WTC11 (cell line): Measurements from ENCODE around the gene TIMM10. TPM values are rescaled to one million over a fixed set of nuclear protein-coding genes. Genes with fewer than 3 reads are reported as not detected.

Source experiments
- CREM ChIP-seq: sonication (generic); formaldehyde crosslinking; IDR thresholded peaks from 2 replicates; pipeline ENCODE4 v1.8.1; 2022; ENCODE audit warnings: mild to moderate bottlenecking, missing genetic modification reagents, moderate library complexity
- EMX1 ChIP-seq: fragments of 250-450 bp; sonication (Bioruptor Pico); IDR thresholded peaks from 2 replicates; pipeline ENCODE4 v1.8.0; 2021; ENCODE audit warnings: mild to moderate bottlenecking
- ETV6 ChIP-seq: sonication (generic); formaldehyde crosslinking; IDR thresholded peaks from 2 replicates; pipeline ENCODE4 v1.8.1; 2022; ENCODE audit warnings: mild to moderate bottlenecking, missing genetic modification reagents
- GABPB1 ChIP-seq: sonication (generic); formaldehyde crosslinking; IDR thresholded peaks from 2 replicates; pipeline ENCODE4 v1.8.1; 2023; ENCODE audit warnings: mild to moderate bottlenecking, missing genetic modification reagents
- GRHL2 ChIP-seq: fragments of 250-450 bp; sonication (Bioruptor Pico); IDR thresholded peaks from 2 replicates; pipeline ENCODE4 v1.8.0; 2022; ENCODE audit warnings: mild to moderate bottlenecking, moderate library complexity; ENCODE audit not compliant: insufficient replicate concordance, severe bottlenecking
- HMGA2 ChIP-seq: fragments of 250-450 bp; sonication (Bioruptor Pico); IDR thresholded peaks from 2 replicates; pipeline ENCODE4 v1.4.0; 2021; ENCODE audit warnings: mild to moderate bottlenecking, moderate library complexity
- JAZF1 ChIP-seq: fragments of 250-450 bp; sonication (Bioruptor Pico); IDR thresholded peaks from 2 replicates; pipeline ENCODE4 v1.9.0; 2021; ENCODE audit warnings: moderate library complexity, mild to moderate bottlenecking, inconsistent platforms
- MXD4 ChIP-seq: fragments of 250-450 bp; sonication (Bioruptor Pico); IDR thresholded peaks from 2 replicates; pipeline ENCODE4 v1.8.0; 2021; ENCODE audit warnings: mild to moderate bottlenecking, moderate library complexity, borderline replicate concordance
- MYBL2 ChIP-seq: sonication (generic); formaldehyde crosslinking; IDR thresholded peaks from 2 replicates; pipeline ENCODE4 v1.8.1; 2023; ENCODE audit warnings: mild to moderate bottlenecking, moderate library complexity, missing genetic modification reagents
- PRRX2 ChIP-seq: fragments of 250-450 bp; sonication (Bioruptor Pico); IDR thresholded peaks from 2 replicates; pipeline ENCODE4 v1.8.0; 2021; ENCODE audit warnings: mild to moderate bottlenecking
- SOX15 ChIP-seq: fragments of 250-450 bp; sonication (Bioruptor Pico); IDR thresholded peaks from 2 replicates; pipeline ENCODE4 v1.9.0; 2021; ENCODE audit warnings: mild to moderate bottlenecking
- TEAD1 ChIP-seq: sonication (generic); formaldehyde crosslinking; IDR thresholded peaks from 2 replicates; pipeline ENCODE4 v1.8.0; 2022; ENCODE audit warnings: mild to moderate bottlenecking, missing genetic modification reagents
- ZBTB21 ChIP-seq: sonication (generic); formaldehyde crosslinking; IDR thresholded peaks from 2 replicates; pipeline ENCODE4 v1.8.1; 2023; ENCODE audit warnings: mild to moderate bottlenecking, missing genetic modification reagents, borderline replicate concordance
- ZNF121 ChIP-seq: sonication (generic); formaldehyde crosslinking; IDR thresholded peaks from 2 replicates; pipeline ENCODE4 v1.8.0; 2023; ENCODE audit warnings: missing genetic modification reagents
- ZNF219 ChIP-seq: sonication (generic); formaldehyde crosslinking; IDR thresholded peaks from 2 replicates; pipeline ENCODE4 v1.8.0; 2023; ENCODE audit warnings: missing genetic modification reagents, mild to moderate bottlenecking, borderline replicate concordance
- ZNF317 ChIP-seq: sonication (generic); formaldehyde crosslinking; IDR thresholded peaks from 2 replicates; pipeline ENCODE4 v1.8.1; 2023; ENCODE audit warnings: low read depth, mild to moderate bottlenecking, moderate library complexity, missing genetic modification reagents, borderline replicate concordance
- ZNF423 ChIP-seq: fragments of 250-450 bp; sonication (Bioruptor Pico); IDR thresholded peaks from 2 replicates; pipeline ENCODE4 v2.1.2; 2022; ENCODE audit warnings: mild to moderate bottlenecking, moderate library complexity
- total RNA-seq: library from RNA; stranded (reverse); gene quantifications from 3 replicates; pipeline ENCODE4 v1.2.3, GENCODE V29; 2021
- TF ChIP-seq, protein P1 (sequence below): sonication (generic); formaldehyde crosslinking; IDR thresholded peaks from 2 replicates; pipeline ENCODE4 v1.8.1; 2023; ENCODE audit warnings: mild to moderate bottlenecking, missing genetic modification reagents, moderate library complexity
- TF ChIP-seq, protein P2 (sequence below): sonication (generic); formaldehyde crosslinking; IDR thresholded peaks from 2 replicates; pipeline ENCODE4 v1.8.1; 2023; ENCODE audit warnings: mild to moderate bottlenecking, missing genetic modification reagents, borderline replicate concordance
- TF ChIP-seq, protein P3 (sequence below): fragments of 250-450 bp; sonication (Bioruptor Pico); IDR thresholded peaks from 2 replicates; pipeline ENCODE4 v1.9.0; 2021; ENCODE audit warnings: mild to moderate bottlenecking
- TF ChIP-seq, protein P4 (sequence below): sonication (generic); formaldehyde crosslinking; IDR thresholded peaks from 2 replicates; pipeline ENCODE4 v1.8.1; 2022; ENCODE audit warnings: missing genetic modification reagents, borderline replicate concordance
- TF ChIP-seq, protein P5 (sequence below): sonication (generic); formaldehyde crosslinking; conservative IDR thresholded peaks from 2 replicates; pipeline ENCODE4 v1.8.1; 2023; ENCODE audit warnings: mild to moderate bottlenecking, low read depth, missing genetic modification reagents, moderate library complexity

Gene TIMM10
- total RNA-seq, 1 experiment from 2014 or later, result 92.8 TPM

DNA sequence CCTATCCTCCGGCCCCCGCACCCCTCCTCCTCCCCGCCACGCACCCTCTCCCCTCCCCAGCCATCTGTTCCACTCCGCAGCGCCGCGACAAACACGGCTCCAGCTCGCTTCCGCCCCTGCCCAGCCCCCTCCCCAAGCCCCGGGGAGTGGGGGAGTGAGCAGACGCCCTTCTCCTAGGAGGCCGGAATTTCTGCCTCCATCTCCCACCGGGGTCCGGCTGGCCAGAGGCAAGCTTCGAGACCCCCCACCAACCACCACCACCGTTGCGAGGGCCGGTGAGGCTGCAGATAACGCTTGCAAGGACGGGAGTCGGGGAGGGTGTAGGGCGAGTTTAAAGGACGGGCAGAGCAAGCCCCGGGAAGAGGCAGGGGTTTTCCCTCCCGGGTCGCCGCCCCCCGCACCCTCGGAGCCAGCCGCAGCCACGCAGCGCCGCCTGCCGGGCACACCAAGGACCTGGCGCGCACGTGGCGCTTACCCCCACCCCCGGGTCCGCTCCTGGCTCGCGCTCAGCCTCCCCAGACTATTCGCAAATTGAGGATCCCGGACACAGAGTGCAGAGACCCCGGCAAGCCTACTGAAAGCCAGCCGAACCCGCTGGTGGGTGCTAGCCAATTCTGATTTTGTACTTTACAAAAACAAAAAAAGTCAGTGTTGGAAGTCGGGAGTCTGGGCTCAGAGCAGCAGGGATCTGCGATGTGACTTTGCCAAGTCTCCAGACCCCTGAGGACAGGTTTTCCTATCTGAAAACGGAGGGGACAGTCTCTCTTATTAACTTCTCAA, 47.6 kb downstream of the TIMM10 start (continued):
- TF ChIP-seq, protein P1, sequence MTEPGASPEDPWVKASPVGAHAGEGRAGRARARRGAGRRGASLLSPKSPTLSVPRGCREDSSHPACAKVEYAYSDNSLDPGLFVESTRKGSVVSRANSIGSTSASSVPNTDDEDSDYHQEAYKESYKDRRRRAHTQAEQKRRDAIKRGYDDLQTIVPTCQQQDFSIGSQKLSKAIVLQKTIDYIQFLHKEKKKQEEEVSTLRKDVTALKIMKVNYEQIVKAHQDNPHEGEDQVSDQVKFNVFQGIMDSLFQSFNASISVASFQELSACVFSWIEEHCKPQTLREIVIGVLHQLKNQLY, result no peak
- TF ChIP-seq CREM (no peak), EMX1 (CRISPR knock-in tag) (no peak), ZBTB21 (CRISPR knock-in tag) (no peak), GABPB1 (CRISPR knock-in tag) (no peak), PRRX2 (CRISPR knock-in tag) (0 out of 2 replicates have a peak, but pooled peaks have one; percentile 73), ZNF317 (CRISPR knock-in tag) (no peak), ZNF121 (CRISPR knock-in tag) (peak; percentile 61; the same call in 1 of the 2 replicates), JAZF1 (CRISPR knock-in tag) (no peak), TEAD1 (CRISPR knock-in tag) (no peak), ZNF423 (peak; percentile 76), SOX15 (CRISPR knock-in tag) (no peak), MXD4 (CRISPR knock-in tag) (no peak), ZNF219 (CRISPR knock-in tag) (no peak), ETV6 (no peak), MYBL2 (CRISPR knock-in tag) (no peak), GRHL2 (CRISPR knock-in tag) (no peak), HMGA2 (CRISPR knock-in tag) (no peak)
- TF ChIP-seq, protein P2, sequence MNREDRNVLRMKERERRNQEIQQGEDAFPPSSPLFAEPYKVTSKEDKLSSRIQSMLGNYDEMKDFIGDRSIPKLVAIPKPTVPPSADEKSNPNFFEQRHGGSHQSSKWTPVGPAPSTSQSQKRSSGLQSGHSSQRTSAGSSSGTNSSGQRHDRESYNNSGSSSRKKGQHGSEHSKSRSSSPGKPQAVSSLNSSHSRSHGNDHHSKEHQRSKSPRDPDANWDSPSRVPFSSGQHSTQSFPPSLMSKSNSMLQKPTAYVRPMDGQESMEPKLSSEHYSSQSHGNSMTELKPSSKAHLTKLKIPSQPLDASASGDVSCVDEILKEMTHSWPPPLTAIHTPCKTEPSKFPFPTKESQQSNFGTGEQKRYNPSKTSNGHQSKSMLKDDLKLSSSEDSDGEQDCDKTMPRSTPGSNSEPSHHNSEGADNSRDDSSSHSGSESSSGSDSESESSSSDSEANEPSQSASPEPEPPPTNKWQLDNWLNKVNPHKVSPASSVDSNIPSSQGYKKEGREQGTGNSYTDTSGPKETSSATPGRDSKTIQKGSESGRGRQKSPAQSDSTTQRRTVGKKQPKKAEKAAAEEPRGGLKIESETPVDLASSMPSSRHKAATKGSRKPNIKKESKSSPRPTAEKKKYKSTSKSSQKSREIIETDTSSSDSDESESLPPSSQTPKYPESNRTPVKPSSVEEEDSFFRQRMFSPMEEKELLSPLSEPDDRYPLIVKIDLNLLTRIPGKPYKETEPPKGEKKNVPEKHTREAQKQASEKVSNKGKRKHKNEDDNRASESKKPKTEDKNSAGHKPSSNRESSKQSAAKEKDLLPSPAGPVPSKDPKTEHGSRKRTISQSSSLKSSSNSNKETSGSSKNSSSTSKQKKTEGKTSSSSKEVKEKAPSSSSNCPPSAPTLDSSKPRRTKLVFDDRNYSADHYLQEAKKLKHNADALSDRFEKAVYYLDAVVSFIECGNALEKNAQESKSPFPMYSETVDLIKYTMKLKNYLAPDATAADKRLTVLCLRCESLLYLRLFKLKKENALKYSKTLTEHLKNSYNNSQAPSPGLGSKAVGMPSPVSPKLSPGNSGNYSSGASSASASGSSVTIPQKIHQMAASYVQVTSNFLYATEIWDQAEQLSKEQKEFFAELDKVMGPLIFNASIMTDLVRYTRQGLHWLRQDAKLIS (CRISPR knock-in tag), result 0 out of 2 replicates have a peak, but pooled peaks have one; percentile 79
- TF ChIP-seq, protein P3, sequence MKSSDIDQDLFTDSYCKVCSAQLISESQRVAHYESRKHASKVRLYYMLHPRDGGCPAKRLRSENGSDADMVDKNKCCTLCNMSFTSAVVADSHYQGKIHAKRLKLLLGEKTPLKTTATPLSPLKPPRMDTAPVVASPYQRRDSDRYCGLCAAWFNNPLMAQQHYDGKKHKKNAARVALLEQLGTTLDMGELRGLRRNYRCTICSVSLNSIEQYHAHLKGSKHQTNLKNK (CRISPR knock-in tag), result no peak
- TF ChIP-seq, protein P4, sequence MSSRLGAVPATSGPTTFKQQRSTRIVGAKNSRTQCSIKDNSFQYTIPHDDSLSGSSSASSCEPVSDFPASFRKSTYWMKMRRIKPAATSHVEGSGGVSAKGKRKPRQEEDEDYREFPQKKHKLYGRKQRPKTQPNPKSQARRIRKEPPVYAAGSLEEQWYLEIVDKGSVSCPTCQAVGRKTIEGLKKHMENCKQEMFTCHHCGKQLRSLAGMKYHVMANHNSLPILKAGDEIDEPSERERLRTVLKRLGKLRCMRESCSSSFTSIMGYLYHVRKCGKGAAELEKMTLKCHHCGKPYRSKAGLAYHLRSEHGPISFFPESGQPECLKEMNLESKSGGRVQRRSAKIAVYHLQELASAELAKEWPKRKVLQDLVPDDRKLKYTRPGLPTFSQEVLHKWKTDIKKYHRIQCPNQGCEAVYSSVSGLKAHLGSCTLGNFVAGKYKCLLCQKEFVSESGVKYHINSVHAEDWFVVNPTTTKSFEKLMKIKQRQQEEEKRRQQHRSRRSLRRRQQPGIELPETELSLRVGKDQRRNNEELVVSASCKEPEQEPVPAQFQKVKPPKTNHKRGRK (CRISPR knock-in tag), result no peak
- TF ChIP-seq, protein P5, sequence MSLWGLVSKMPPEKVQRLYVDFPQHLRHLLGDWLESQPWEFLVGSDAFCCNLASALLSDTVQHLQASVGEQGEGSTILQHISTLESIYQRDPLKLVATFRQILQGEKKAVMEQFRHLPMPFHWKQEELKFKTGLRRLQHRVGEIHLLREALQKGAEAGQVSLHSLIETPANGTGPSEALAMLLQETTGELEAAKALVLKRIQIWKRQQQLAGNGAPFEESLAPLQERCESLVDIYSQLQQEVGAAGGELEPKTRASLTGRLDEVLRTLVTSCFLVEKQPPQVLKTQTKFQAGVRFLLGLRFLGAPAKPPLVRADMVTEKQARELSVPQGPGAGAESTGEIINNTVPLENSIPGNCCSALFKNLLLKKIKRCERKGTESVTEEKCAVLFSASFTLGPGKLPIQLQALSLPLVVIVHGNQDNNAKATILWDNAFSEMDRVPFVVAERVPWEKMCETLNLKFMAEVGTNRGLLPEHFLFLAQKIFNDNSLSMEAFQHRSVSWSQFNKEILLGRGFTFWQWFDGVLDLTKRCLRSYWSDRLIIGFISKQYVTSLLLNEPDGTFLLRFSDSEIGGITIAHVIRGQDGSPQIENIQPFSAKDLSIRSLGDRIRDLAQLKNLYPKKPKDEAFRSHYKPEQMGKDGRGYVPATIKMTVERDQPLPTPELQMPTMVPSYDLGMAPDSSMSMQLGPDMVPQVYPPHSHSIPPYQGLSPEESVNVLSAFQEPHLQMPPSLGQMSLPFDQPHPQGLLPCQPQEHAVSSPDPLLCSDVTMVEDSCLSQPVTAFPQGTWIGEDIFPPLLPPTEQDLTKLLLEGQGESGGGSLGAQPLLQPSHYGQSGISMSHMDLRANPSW (CRISPR knock-in tag), result no peak
- TF ChIP-seq, all 79 proteins: peak for 19
